ENCODE results near the gene ING3. TPM values are rescaled to one million over a fixed set of nuclear protein-coding genes. Genes with fewer than 3 reads are reported as not detected.

ING3 gene
- polyA plus RNA-seq, 1 donor (not counting 4 experiments of a cell fraction or from before 2014, with no cell fraction given), result 9.0 TPM

DNA sequence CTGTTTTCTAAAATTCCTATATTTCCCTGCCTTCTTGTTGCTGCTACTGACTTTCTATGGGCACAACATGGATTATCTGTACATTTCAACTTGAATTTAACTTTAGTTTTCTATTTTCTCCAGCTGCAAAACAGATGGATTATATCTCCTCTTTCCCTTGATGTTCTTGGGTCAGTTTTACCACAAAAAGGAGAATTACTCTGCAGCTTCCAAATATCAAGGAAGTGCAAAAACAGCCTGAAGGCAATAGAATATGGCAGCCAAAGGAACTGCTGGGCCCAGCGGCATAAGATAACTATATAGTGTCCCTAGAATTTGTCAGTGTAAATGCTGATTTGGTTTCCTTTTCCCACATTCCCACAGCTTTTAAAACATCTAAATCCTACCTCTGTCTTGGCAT, 67.0 kb downstream of the ING3 start:
- Histone ChIP-seq H3K27me3 (ENCODE audit: control insufficient read depth, extremely low read depth, insufficient read depth, low read length) (no peaks in the 10 kb centered on the region), H3K4me2 (ENCODE audit: control insufficient read depth, extremely low read depth, insufficient read depth, low read depth, low read length) (no peak overlapping the region), H2AFZ (ENCODE audit: control insufficient read depth, low read length) (no peak overlapping the region), H3K27ac (ENCODE audit: control insufficient read depth, insufficient read depth, low read length) (no peak overlapping the region), H3K9ac (ENCODE audit: control insufficient read depth, extremely low read depth, insufficient read depth, low read length) (no peak overlapping the region), H3K4me3 (ENCODE audit: control insufficient read depth in 2 of 3, extremely low read depth in 1 of 3, insufficient read depth in 2 of 3, low read depth in 1 of 3, low read length in 3 of 3) (no peak overlapping the region), H3K9me1 (ENCODE audit: control insufficient read depth, extremely low read depth, insufficient read depth, low read length) (no peaks in the 10 kb centered on the region), H3K9me3 (ENCODE audit: control insufficient read depth, low read depth, low read length) (no peaks in the 10 kb centered on the region), H3K79me2 (ENCODE audit: control insufficient read depth, insufficient read depth, low read length) (no peaks in the 10 kb centered on the region), H3K36me3 (ENCODE audit: control insufficient read depth in 2 of 2, extremely low read depth in 1 of 2, insufficient read depth in 2 of 2, low read length in 2 of 2) (no peaks in the 10 kb centered on the region), H4K20me1 (ENCODE audit: control insufficient read depth, extremely low read depth, insufficient read depth, low read length) (no peaks in the 10 kb centered on the region), H3K4me1 (ENCODE audit: control insufficient read depth, extremely low read depth, insufficient read depth, low read length) (no peaks in the 10 kb centered on the region)
- dilution Hi-C loops (cut with MboI; ENCODE audit: extremely low pct_ligation_motif_present, low sequenced_read_pairs), result no loop called here
- TF ChIP-seq EZH2 (IDR thresholded peaks at IDR 0.05; ENCODE audit: low read length), result no peak
- TF ChIP-seq, protein P1, sequence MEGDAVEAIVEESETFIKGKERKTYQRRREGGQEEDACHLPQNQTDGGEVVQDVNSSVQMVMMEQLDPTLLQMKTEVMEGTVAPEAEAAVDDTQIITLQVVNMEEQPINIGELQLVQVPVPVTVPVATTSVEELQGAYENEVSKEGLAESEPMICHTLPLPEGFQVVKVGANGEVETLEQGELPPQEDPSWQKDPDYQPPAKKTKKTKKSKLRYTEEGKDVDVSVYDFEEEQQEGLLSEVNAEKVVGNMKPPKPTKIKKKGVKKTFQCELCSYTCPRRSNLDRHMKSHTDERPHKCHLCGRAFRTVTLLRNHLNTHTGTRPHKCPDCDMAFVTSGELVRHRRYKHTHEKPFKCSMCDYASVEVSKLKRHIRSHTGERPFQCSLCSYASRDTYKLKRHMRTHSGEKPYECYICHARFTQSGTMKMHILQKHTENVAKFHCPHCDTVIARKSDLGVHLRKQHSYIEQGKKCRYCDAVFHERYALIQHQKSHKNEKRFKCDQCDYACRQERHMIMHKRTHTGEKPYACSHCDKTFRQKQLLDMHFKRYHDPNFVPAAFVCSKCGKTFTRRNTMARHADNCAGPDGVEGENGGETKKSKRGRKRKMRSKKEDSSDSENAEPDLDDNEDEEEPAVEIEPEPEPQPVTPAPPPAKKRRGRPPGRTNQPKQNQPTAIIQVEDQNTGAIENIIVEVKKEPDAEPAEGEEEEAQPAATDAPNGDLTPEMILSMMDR (optimal IDR thresholded peaks at IDR 0.05 in 1 of 3, IDR thresholded peaks at IDR 0.05 in 1 of 3, conservative IDR thresholded peaks at IDR 0.05 in 1 of 3; ENCODE audit: extremely low read depth in 1 of 3, insufficient read depth in 2 of 3, low read length in 3 of 3), result no peak
- no peak for FAIRE-seq
- DNase-seq (ENCODE audit: low read depth, low spot score), result no peak

DNA sequence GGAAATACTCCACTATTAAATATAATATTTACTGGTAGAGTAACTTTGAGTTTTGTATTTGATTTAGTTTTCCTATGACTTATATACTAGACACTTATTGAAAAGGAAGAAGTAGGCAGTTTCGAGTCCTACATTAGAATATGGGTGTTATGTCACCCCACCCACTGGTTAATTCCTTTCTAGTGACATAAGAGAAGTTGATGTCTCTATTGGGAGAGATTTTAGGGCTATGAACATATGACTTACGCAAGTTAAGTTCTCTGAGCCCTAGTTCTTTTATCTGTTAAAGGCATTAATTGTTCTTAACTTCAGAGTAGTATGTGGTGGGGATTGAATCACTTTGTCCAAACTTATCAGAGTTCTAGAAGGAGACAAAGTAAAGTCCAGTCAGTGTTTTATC, 68.4 kb downstream of the ING3 start:
- dilution Hi-C loops (cut with MboI; ENCODE audit: extremely low pct_ligation_motif_present, low sequenced_read_pairs), result no loop called here
- FAIRE-seq (no peak), DNase-seq (ENCODE audit: low read depth, low spot score) (no peak)
- Histone ChIP-seq H3K27ac (ENCODE audit: control insufficient read depth, insufficient read depth, low read length) (no peak overlapping the region), H3K4me3 (ENCODE audit: control insufficient read depth in 2 of 3, extremely low read depth in 1 of 3, insufficient read depth in 2 of 3, low read depth in 1 of 3, low read length in 3 of 3) (no peak overlapping the region), H3K4me2 (ENCODE audit: control insufficient read depth, extremely low read depth, insufficient read depth, low read depth, low read length) (no peak overlapping the region), H2AFZ (ENCODE audit: control insufficient read depth, low read length) (no peak overlapping the region), H4K20me1 (ENCODE audit: control insufficient read depth, extremely low read depth, insufficient read depth, low read length) (no peaks in the 10 kb centered on the region), H3K79me2 (ENCODE audit: control insufficient read depth, insufficient read depth, low read length) (no peaks in the 10 kb centered on the region), H3K9me3 (ENCODE audit: control insufficient read depth, low read depth, low read length) (no peaks in the 10 kb centered on the region), H3K36me3 (ENCODE audit: control insufficient read depth in 2 of 2, extremely low read depth in 1 of 2, insufficient read depth in 2 of 2, low read length in 2 of 2) (no peaks in the 10 kb centered on the region), H3K9me1 (ENCODE audit: control insufficient read depth, extremely low read depth, insufficient read depth, low read length) (no peaks in the 10 kb centered on the region), H3K9ac (ENCODE audit: control insufficient read depth, extremely low read depth, insufficient read depth, low read length) (no peak overlapping the region), H3K4me1 (ENCODE audit: control insufficient read depth, extremely low read depth, insufficient read depth, low read length) (no peaks in the 10 kb centered on the region), H3K27me3 (ENCODE audit: control insufficient read depth, extremely low read depth, insufficient read depth, low read length) (no peaks in the 10 kb centered on the region)
- TF ChIP-seq EZH2 (IDR thresholded peaks at IDR 0.05; ENCODE audit: low read length), result no peak
- TF ChIP-seq, protein P1 (optimal IDR thresholded peaks at IDR 0.05 in 1 of 3, IDR thresholded peaks at IDR 0.05 in 1 of 3, conservative IDR thresholded peaks at IDR 0.05 in 1 of 3; ENCODE audit: extremely low read depth in 1 of 3, insufficient read depth in 2 of 3, low read length in 3 of 3), result no peak

All from keratinocyte (primary cell).